Mesendoderm (in vitro differentiated cells): Measurements from ENCODE around the gene JAZF1.
A peak's percentile ranks its signal among the peaks of the same experiment; 100 is the strongest.

Experiments used
- DNase-seq: peaks from one replicate; pipeline ENCODE4 v3.0.0; 2013
- H2AK5ac ChIP-seq: 2 replicates; pipeline ENCODE4 v1.6.1; 2013; ENCODE audit warnings: low read length, inconsistent platforms
- H2BK120ac ChIP-seq: 2 replicates; pipeline ENCODE4 v1.6.1; 2013; ENCODE audit warnings: low read depth, mild to moderate bottlenecking, low read length, moderate library complexity, mixed read lengths
- H2BK15ac ChIP-seq: replicated peaks from 2 replicates; pipeline ENCODE4 v1.6.1; 2013; ENCODE audit warnings: low read depth, mild to moderate bottlenecking, moderate library complexity
- H2BK5ac ChIP-seq: 2 replicates; pipeline ENCODE4 v1.6.1; 2013; ENCODE audit warnings: low read length, inconsistent platforms
- H3K18ac ChIP-seq: 2 replicates; pipeline ENCODE4 v1.6.1; 2013; ENCODE audit warnings: mild to moderate bottlenecking, low read length, mixed read lengths
- H3K23ac ChIP-seq: one replicate; pipeline ENCODE4 v1.6.1; 2013; ENCODE audit warnings: low read length
- H3K27ac ChIP-seq: 2 replicates; pipeline ENCODE4 v1.5.1; 2013; ENCODE audit warnings: low read depth, mild to moderate bottlenecking, inconsistent platforms, low read length, moderate library complexity
- H3K27me3 ChIP-seq: 2 replicates; pipeline ENCODE4 v1.6.1; 2013; ENCODE audit warnings: low read length, control low read depth, mild to moderate bottlenecking, inconsistent platforms; ENCODE audit not compliant: insufficient read depth, poor library complexity
- H3K36me3 ChIP-seq: 2 replicates; pipeline ENCODE4 v1.6.1; 2013; ENCODE audit warnings: low read length, inconsistent platforms; ENCODE audit not compliant: control insufficient read depth, insufficient read depth
- H3K4ac ChIP-seq: one replicate; pipeline ENCODE4 v1.6.1; 2013; ENCODE audit warnings: low read depth, mild to moderate bottlenecking, low read length, moderate library complexity
- H3K4me1 ChIP-seq: 2 replicates; pipeline ENCODE4 v1.6.1; 2013; ENCODE audit warnings: low read depth, low read length, inconsistent platforms; ENCODE audit not compliant: control insufficient read depth
- H3K4me2 ChIP-seq: 2 replicates; pipeline ENCODE4 v1.6.1; 2013; ENCODE audit warnings: low read length
- H3K4me3 ChIP-seq: 2 replicates; pipeline ENCODE4 v1.5.1; 2013; ENCODE audit warnings: mild to moderate bottlenecking, low read length
- H3K56ac ChIP-seq: one replicate; pipeline ENCODE4 v1.6.1; 2013; ENCODE audit warnings: low read length
- H3K79me1 ChIP-seq: 2 replicates; pipeline ENCODE4 v1.6.1; 2013; ENCODE audit warnings: low read length, inconsistent platforms
- H3K79me2 ChIP-seq: 2 replicates; pipeline ENCODE4 v1.6.1; 2013; ENCODE audit warnings: mild to moderate bottlenecking, low read length; ENCODE audit not compliant: control insufficient read depth, insufficient read depth
- H3K9ac ChIP-seq: 2 replicates; pipeline ENCODE4 v1.6.1; 2013; ENCODE audit warnings: low read length, inconsistent platforms
- H4K5ac ChIP-seq: one replicate; pipeline ENCODE4 v1.6.1; 2013; ENCODE audit warnings: low read length
- H4K8ac ChIP-seq: one replicate; pipeline ENCODE4 v1.6.1; 2013; ENCODE audit warnings: low read depth, mild to moderate bottlenecking, control low read depth, low read length, moderate library complexity
- WGBS: extraction: QIAGEN DNeasy Blood & Tissue Kit; methylation state at CpG from one replicate; pipeline ENCODE4 v1.1.7; 2013; ENCODE audit warnings: low lambda C conversion rate, missing lambda C conversion rate; ENCODE audit not compliant: insufficient coverage; ENCODE audit errors: extremely low coverage; 5-methylcytosine and 5-hydroxymethylcytosine counted together

Gene JAZF1

DNA sequence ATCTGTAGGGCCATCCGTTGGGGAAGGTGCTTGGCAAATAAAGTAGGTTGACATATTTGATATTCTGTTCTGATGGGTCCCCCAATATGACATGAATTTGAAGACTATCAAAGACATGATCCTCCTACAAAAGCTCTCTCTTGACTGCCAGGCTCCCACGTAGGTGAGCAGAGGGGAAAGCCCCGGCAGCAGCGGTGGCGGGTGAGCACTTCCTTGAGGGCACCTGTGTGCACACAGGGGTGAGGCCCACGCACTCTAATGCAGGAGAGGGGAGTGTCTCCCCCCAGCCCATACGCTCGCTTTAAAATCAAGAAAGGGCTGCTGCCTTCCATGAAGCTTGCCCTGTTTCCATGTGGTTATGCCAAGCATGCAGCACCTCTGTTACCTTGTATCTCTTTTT, 340.3 kb downstream of the JAZF1 start:
- Histone ChIP-seq H2BK5ac (no peak overlapping the region), H3K4me2 (no peak overlapping the region), H3K36me3 (no peaks in the 10 kb centered on the region), H3K4ac (no peak overlapping the region), H3K4me1 (no peaks in the 10 kb centered on the region), H3K4me3 (no peak overlapping the region), H3K9ac (no peak overlapping the region), H2AK5ac (no peak overlapping the region), H4K8ac (no peak overlapping the region), H2BK120ac (no peak overlapping the region), H2BK15ac (no peak overlapping the region), H4K5ac (no peak overlapping the region), H3K56ac (no peak overlapping the region), H3K79me1 (no peaks in the 10 kb centered on the region), H3K18ac (no peak overlapping the region), H3K27ac (no peak overlapping the region), H3K27me3 (no peaks in the 10 kb centered on the region), H3K23ac (no peak overlapping the region), H3K79me2 (no peaks in the 10 kb centered on the region)
- DNase-seq: no peak
- WGBS: no CpG with 5 or more reads among the region's 8 CpGs

- Histone ChIP-seq H3K79me2 (no peaks in the 10 kb centered on the region), H3K18ac (no peak overlapping the region), H3K56ac (no peak overlapping the region), H3K4me3 (no peak overlapping the region), H3K27me3 (no peaks in the 10 kb centered on the region), H2BK15ac (no peak overlapping the region), H3K9ac (no peak overlapping the region), H2BK120ac (no peak overlapping the region), H3K27ac (no peak overlapping the region), H2BK5ac (no peak overlapping the region), H4K8ac (no peak overlapping the region), H3K36me3 (no peaks in the 10 kb centered on the region), H3K4ac (no peak overlapping the region), H3K4me2 (no peak overlapping the region), H4K5ac (no peak overlapping the region), H3K23ac (no peak overlapping the region), H2AK5ac (no peak overlapping the region), H3K4me1 (no peaks in the 10 kb centered on the region), H3K79me1 (no peaks in the 10 kb centered on the region)
- WGBS: no CpG with 5 or more reads among the region's 10 CpGs
- DNase-seq: no peak
Observed at GRCh38 chr7:27839099-27839498, 341.5 kb downstream of the JAZF1 start.

GRCh38 chr7:27836536-27836935, 344.1 kb downstream of the JAZF1 start:
- no peak overlapping the region for H3K4me2 ChIP-seq
- H4K5ac ChIP-seq: no peak overlapping the region
- H2AK5ac ChIP-seq: no peak overlapping the region
- H3K56ac ChIP-seq: no peak overlapping the region
- H3K79me2 ChIP-seq: no peaks in the 10 kb centered on the region
- H3K79me1 ChIP-seq: no peaks in the 10 kb centered on the region
- H2BK15ac ChIP-seq: no peak overlapping the region
- H2BK5ac ChIP-seq: no peak overlapping the region
- no peak overlapping the region for H3K18ac ChIP-seq
- no peak overlapping the region for H3K27ac ChIP-seq
- no peaks in the 10 kb centered on the region for H3K4me1 ChIP-seq
- no peak overlapping the region for H3K23ac ChIP-seq
- whole genome bisulfite sequencing: no CpG with 5 or more reads among the region's 2 CpGs
- no peaks in the 10 kb centered on the region for H3K27me3 ChIP-seq
- H4K8ac ChIP-seq: no peak overlapping the region
- H3K36me3 ChIP-seq: no peaks in the 10 kb centered on the region
- no peak overlapping the region for H3K4ac ChIP-seq
- DNase-seq: no peak
- H3K9ac ChIP-seq: no peak overlapping the region
- no peak overlapping the region for H2BK120ac ChIP-seq
- H3K4me3 ChIP-seq: no peak overlapping the region

DNA sequence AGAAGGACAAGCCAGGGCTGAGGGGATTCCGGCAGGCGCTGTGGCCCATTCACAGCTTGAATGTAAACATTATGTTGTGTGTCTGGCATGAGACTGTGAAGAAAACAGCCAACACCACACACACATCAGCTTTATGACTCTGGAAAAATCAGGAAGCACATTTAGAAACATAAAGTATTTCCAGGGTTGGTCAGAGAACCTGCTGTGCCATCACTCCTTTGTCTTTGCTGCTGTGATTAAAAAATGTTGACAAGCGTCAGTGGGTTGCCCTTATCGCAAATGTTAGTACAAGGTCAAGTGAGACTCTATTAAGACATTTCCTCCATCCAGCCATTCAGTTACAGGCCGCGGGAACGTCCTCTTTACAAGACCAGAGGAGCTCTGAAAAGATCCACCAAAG, 345.2 kb downstream of the JAZF1 start:
- no peak overlapping the region for H2BK120ac ChIP-seq
- no peaks in the 10 kb centered on the region for H3K36me3 ChIP-seq
- no peak overlapping the region for H3K4ac ChIP-seq
- H3K27me3 ChIP-seq: no peaks in the 10 kb centered on the region
- H2BK15ac ChIP-seq: no peak overlapping the region
- no peak for DNase-seq
- H3K79me2 ChIP-seq: no peaks in the 10 kb centered on the region
- H3K23ac ChIP-seq: no peak overlapping the region
- WGBS: no CpG with 5 or more reads among the region's 7 CpGs
- no peak overlapping the region for H3K4me3 ChIP-seq
- no peak overlapping the region for H2AK5ac ChIP-seq
- H3K56ac ChIP-seq: no peak overlapping the region
- no peak overlapping the region for H3K4me2 ChIP-seq
- no peak overlapping the region for H4K8ac ChIP-seq
- H3K18ac ChIP-seq: no peak overlapping the region
- no peak overlapping the region for H2BK5ac ChIP-seq
- no peak overlapping the region for H3K9ac ChIP-seq
- no peak overlapping the region for H4K5ac ChIP-seq
- no peaks in the 10 kb centered on the region for H3K4me1 ChIP-seq
- no peaks in the 10 kb centered on the region for H3K79me1 ChIP-seq
- H3K27ac ChIP-seq: no peak overlapping the region

- Histone ChIP-seq H3K4me3 (no peak overlapping the region), H3K4ac (no peak overlapping the region), H2BK120ac (no peak overlapping the region), H4K5ac (no peak overlapping the region), H4K8ac (no peak overlapping the region), H2AK5ac (no peak overlapping the region), H3K36me3 (no peaks in the 10 kb centered on the region), H3K79me2 (no peaks in the 10 kb centered on the region), H3K23ac (no peak overlapping the region), H3K4me2 (no peak overlapping the region), H3K27ac (no peak overlapping the region), H3K79me1 (no peaks in the 10 kb centered on the region), H3K9ac (no peak overlapping the region), H2BK15ac (no peak overlapping the region), H3K56ac (no peak overlapping the region), H2BK5ac (no peak overlapping the region), H3K27me3 (no peaks in the 10 kb centered on the region), H3K4me1 (no peaks in the 10 kb centered on the region), H3K18ac (no peak overlapping the region)
- DNase-seq: peak; percentile 29
- no CpG with 5 or more reads among the region's 7 CpGs for WGBS
Observed at GRCh38 chr7:27834179-27834921, 346.2 kb downstream of the JAZF1 start.

GRCh38 chr7:27826357-27826756, 354.2 kb downstream of the JAZF1 start:
- DNase-seq: no peak
- Histone ChIP-seq H3K4me1 (no peaks in the 10 kb centered on the region), H3K36me3 (no peaks in the 10 kb centered on the region), H3K18ac (no peak overlapping the region), H3K4me3 (no peak overlapping the region), H4K8ac (no peak overlapping the region), H3K4ac (no peak overlapping the region), H2AK5ac (no peak overlapping the region), H3K27me3 (no peaks in the 10 kb centered on the region), H2BK120ac (no peak overlapping the region), H3K27ac (no peak overlapping the region), H3K9ac (no peak overlapping the region), H3K79me1 (no peaks in the 10 kb centered on the region), H3K23ac (no peak overlapping the region), H3K56ac (no peak overlapping the region), H3K4me2 (no peak overlapping the region), H4K5ac (no peak overlapping the region), H2BK15ac (no peak overlapping the region), H2BK5ac (no peak overlapping the region), H3K79me2 (no peaks in the 10 kb centered on the region)
- WGBS: no CpG with 5 or more reads among the region's 5 CpGs
